Body of pancreas (tissue), 4 donors: ENCODE measurements around the gene METAP1. TPM values are rescaled to one million over a fixed set of nuclear protein-coding genes. Genes with fewer than 3 reads are reported as not detected.
"Not testable (repeated sequence)": the region's sequence is repeated elsewhere in the genome, so short reads cannot be mapped to it uniquely, and the experiment has no call there.

Source experiments
- ATAC-seq: fragments of 150-250 bp; one replicate; pipeline ENCODE4 v1.9.1; 2016
- DNase-seq, 4 donors: peaks; one replicate each; pipeline ENCODE4 v3.0.0-alpha.2; 2019
- H3K27ac ChIP-seq, 4 donors: fragments of 200-600 bp; sonication (generic); 1 replicate in 3 of 4; 2 replicates in 1 of 4; pipeline versions ENCODE4 v1.5.1 to v1.6.1; 2016 to 2019; ENCODE audit warnings: mild to moderate bottlenecking in 1 of 4, mixed read lengths in 1 of 4, moderate library complexity in 1 of 4
- H3K27me3 ChIP-seq, 2 donors: fragments of 200-600 bp; sonication (generic); one replicate each; pipeline ENCODE4 v1.6.0; 2016; ENCODE audit warnings: mild to moderate bottlenecking in 1 of 2
- H3K36me3 ChIP-seq, 2 donors: fragments of 200-600 bp; sonication (generic); replicated peaks in 1 of 2; 2 replicates each; pipeline ENCODE4 v1.5.1; 2016; ENCODE audit warnings: low read depth in 2 of 2; ENCODE audit not compliant: insufficient read depth in 1 of 2
- H3K4me1 ChIP-seq: fragments of 200-600 bp; sonication (generic); one replicate; pipeline ENCODE4 v1.6.0; 2016
- H3K4me3 ChIP-seq, 2 donors: fragments of 200-600 bp; sonication (generic); 1 replicate in 1 of 2; 2 replicates in 1 of 2; pipeline ENCODE4 v1.5.1; 2016 to 2019
- H3K9me3 ChIP-seq, 3 donors: fragments of 200-600 bp; sonication (generic); 1 replicate in 2 of 3; 2 replicates in 1 of 3; pipeline ENCODE4 v1.5.1; 2016
- POLR2A ChIP-seq, 3 donors: fragments of 450-650 bp; IDR thresholded peaks; one replicate each; pipeline ENCODE4 v1.6.1; 2016; ENCODE audit warnings: antibody characterized with exemption in 3 of 3, mild to moderate bottlenecking in 2 of 3
- WGBS, 2 donors: methylation state at CpG; one replicate each; pipeline ENCODE4 v1.1.5; 2017; 5-methylcytosine and 5-hydroxymethylcytosine counted together
- intact Hi-C: fragments of 100-400 bp; cut with DNase I; formaldehyde crosslinking; loops from one replicate; pipeline ENCODE4 v1.15.1; 2023
- total RNA-seq, 2 donors: library from RNA; depleted of rRNA; stranded (reverse); fragments of >200 nt; gene quantifications; one replicate each; pipeline ENCODE4 v1.1.0, GENCODE V29; 2016
- TF ChIP-seq, protein P1 (sequence below), 7 experiments: fragments of 450-650 bp in 4 of 7; fragments of 200-600 bp in 3 of 7; sonication (generic) in 3 of 7; IDR thresholded peaks; one replicate each; pipeline ENCODE4 v1.5.1; 2016 to 2019; ENCODE audit warnings: antibody characterized with exemption in 7 of 7

METAP1 gene
- total RNA-seq, 2 donors from 2014 or later, result 21.1 to 21.8 TPM

DNA sequence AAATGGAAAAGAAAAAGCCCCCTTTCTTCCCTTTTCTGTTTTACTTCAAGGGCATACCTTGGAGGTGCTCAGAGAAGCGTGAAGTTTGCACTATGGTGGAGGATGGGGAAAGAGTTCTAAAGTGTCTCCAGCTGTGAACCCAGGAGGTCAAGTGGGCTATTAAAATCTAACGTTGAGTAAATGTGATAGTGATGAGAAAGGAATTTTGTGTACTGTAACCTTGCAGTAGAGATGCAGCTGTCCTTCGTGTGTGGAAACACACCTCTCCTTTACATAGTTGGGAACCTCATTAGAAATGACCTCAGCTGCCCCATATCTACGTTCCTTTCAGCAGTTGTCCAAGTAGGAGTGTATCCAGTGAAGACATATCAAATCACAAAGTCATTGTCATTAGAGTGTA is 66.6 kb downstream of the METAP1 start:
- H3K4me3 ChIP-seq, result no peak overlapping the region
- H3K9me3 ChIP-seq, result no peaks in the 10 kb centered on the region
- no peaks in the 10 kb centered on the region for H3K27me3 ChIP-seq
- TF ChIP-seq, protein P1, sequence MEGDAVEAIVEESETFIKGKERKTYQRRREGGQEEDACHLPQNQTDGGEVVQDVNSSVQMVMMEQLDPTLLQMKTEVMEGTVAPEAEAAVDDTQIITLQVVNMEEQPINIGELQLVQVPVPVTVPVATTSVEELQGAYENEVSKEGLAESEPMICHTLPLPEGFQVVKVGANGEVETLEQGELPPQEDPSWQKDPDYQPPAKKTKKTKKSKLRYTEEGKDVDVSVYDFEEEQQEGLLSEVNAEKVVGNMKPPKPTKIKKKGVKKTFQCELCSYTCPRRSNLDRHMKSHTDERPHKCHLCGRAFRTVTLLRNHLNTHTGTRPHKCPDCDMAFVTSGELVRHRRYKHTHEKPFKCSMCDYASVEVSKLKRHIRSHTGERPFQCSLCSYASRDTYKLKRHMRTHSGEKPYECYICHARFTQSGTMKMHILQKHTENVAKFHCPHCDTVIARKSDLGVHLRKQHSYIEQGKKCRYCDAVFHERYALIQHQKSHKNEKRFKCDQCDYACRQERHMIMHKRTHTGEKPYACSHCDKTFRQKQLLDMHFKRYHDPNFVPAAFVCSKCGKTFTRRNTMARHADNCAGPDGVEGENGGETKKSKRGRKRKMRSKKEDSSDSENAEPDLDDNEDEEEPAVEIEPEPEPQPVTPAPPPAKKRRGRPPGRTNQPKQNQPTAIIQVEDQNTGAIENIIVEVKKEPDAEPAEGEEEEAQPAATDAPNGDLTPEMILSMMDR (IDR thresholded peaks at IDR 0.05), result no peak
- TF ChIP-seq POLR2A (IDR thresholded peaks at IDR 0.05), result no peak
- peaks cover 0 to 5% of the 10 kb centered on the region in 2 donors for H3K36me3 ChIP-seq
- ATAC-seq, result no peak
- 59 to 66% methylated on average over 4 of the region's 4 CpGs for WGBS, 2 donors
- DNase-seq, result no peak
- intact Hi-C loops, result no loop called here
- no peak overlapping the region for H3K27ac ChIP-seq
- H3K4me1 ChIP-seq, result no peaks in the 10 kb centered on the region

DNA sequence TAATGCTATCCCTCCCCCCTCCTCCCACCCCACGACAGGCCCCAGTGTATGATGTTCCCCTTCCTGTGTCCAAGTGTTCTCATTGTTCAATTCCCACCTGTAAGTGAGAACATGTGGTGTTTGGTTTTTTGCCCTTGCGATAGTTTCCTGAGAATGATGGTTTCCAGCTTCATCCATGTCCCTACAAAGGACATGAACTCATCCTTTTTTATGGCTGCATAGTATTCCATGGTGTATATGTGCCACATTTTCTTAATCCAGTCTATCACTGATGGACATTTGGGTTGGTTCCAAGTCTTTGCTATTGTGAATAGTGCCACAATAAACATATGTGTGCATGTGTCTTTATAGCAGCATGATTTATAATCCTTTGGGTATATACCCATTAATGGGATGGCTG is 70.0 kb downstream of the METAP1 start:
- H3K36me3 ChIP-seq, ATAC-seq, H3K27me3 ChIP-seq, H3K9me3 ChIP-seq, intact Hi-C loops, H3K4me3 ChIP-seq, H3K27ac ChIP-seq, DNase-seq, H3K4me1 ChIP-seq: not testable (repeated sequence)
- WGBS, 2 donors, result 95% methylated on average over 2 of the region's 2 CpGs

- no peak for DNase-seq
Measured at GRCh38 chr4:99067617-99068016, 72.1 kb downstream of the METAP1 start.

GRCh38 chr4:99071159-99071558 is 75.6 kb downstream of the METAP1 start:
- ATAC-seq, result no peak
- H3K27ac ChIP-seq, result no peak overlapping the region
- WGBS, 2 donors, result 86 to 88% methylated on average over 5 of the region's 5 CpGs
- H3K36me3 ChIP-seq, result peaks cover 0 to 18% of the 10 kb centered on the region in 2 donors
- no peaks in the 10 kb centered on the region for H3K27me3 ChIP-seq
- DNase-seq, result no peak
- no peak overlapping the region for H3K4me3 ChIP-seq
- H3K4me1 ChIP-seq, result no peaks in the 10 kb centered on the region
- no peaks in the 10 kb centered on the region for H3K9me3 ChIP-seq
- intact Hi-C loops, result no loop called here
- TF ChIP-seq, protein P1 (IDR thresholded peaks at IDR 0.05), result no peak
- TF ChIP-seq POLR2A (IDR thresholded peaks at IDR 0.05), result no peak

More at GRCh38 chr4:99067617-99068016, 72.1 kb downstream of the METAP1 start:
- Histone ChIP-seq H3K36me3 (peaks cover 0 to 10% of the 10 kb centered on the region in 2 donors), H3K9me3 (no peaks in the 10 kb centered on the region), H3K4me1 (no peaks in the 10 kb centered on the region), H3K4me3 (no peak overlapping the region), H3K27ac (no peak overlapping the region), H3K27me3 (no peaks in the 10 kb centered on the region)
- intact Hi-C loops, result no loop called here
- no peak for ATAC-seq
- 40 to 48% methylated on average over 1 of the region's 1 CpG for WGBS, 2 donors
- TF ChIP-seq POLR2A (IDR thresholded peaks at IDR 0.05), result no peak
- TF ChIP-seq, protein P1 (IDR thresholded peaks at IDR 0.05), result no peak

DNA sequence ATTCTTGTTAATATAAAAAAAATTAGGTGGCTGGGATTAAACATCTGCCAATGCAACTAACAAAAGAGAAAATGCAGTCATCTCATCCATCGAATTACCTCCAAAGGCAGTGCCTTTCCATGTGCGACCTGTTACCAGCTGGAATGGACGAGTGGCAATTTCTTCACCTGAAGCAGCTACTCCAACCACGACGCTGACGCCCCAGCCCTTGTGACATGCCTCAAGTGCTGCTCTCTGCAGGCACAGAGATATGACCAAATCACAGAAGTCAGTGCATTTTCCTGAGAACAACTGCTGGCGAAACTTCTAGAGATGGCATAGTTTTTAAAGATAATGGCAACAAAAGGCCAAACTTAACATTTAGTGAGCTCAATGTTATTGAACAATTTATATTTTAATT is 79.3 kb downstream of the METAP1 start:
- H3K9me3 ChIP-seq, result no peaks in the 10 kb centered on the region
- no peak overlapping the region for H3K4me3 ChIP-seq
- no peak overlapping the region for H3K27ac ChIP-seq
- H3K36me3 ChIP-seq, result peaks cover 0 to 23% of the 10 kb centered on the region in 2 donors
- 91% methylated on average over 7 of the region's 7 CpGs for WGBS, 2 donors
- intact Hi-C loops, result no loop called here
- no peak for DNase-seq
- H3K4me1 ChIP-seq, result no peaks in the 10 kb centered on the region
- H3K27me3 ChIP-seq, result no peaks in the 10 kb centered on the region
- TF ChIP-seq, protein P1 (IDR thresholded peaks at IDR 0.05), result no peak
- TF ChIP-seq POLR2A (IDR thresholded peaks at IDR 0.05), result no peak
- no peak for ATAC-seq
